ENCODE results near the gene COMMD2.

- no peak for TF ChIP-seq POLR2A (IDR thresholded peaks at IDR 0.05)
- TF ChIP-seq CTCF (IDR thresholded peaks at IDR 0.05) = no peak
Measured at GRCh38 chr3:149783576-149783975, 31.3 kb upstream of the COMMD2 start.

Data from esophagus squamous epithelium (tissue), 4 donors.